ENCODE results near the gene BARD1. TPM values are rescaled to one million over a fixed set of nuclear protein-coding genes. Genes with fewer than 3 reads are reported as not detected.

Gene BARD1
- total RNA-seq, 1 donor from 2014 or later, result 13.7 TPM

DNA sequence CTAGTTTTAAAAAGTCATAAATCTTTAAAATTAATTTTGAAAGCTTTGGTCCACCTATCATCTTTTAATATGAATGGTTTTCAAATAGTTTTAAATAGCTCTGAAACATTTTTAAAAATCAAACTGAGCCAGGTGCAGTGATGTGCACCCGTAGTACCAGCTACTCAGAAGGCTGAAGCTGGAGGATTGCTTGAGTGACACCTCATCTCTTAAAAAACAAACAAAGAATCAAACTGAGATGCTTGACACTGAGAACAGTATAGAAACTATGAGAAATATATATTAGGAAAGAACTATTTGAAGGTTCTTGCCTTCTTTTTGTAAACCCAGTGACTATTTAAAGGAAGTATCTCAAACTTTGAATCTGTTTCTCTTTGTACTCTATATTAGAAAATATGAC lies 67.4 kb downstream of the BARD1 start:
- Mint-ChIP-seq H3K4me3 (ENCODE audit: unreplicated experiment) (no peak overlapping the region), H3K36me3 (ENCODE audit: low read depth) (peaks cover 8% of the 10 kb centered on the region), H3K4me1 (ENCODE audit: low read depth) (peaks cover 9% of the 10 kb centered on the region), H3K9me3 (ENCODE audit: low read depth) (no peaks in the 10 kb centered on the region), H3K27ac (ENCODE audit: unreplicated experiment) (no peak overlapping the region), H3K27me3 (ENCODE audit: low read depth) (no peaks in the 10 kb centered on the region)
- TF ChIP-seq, protein P1, sequence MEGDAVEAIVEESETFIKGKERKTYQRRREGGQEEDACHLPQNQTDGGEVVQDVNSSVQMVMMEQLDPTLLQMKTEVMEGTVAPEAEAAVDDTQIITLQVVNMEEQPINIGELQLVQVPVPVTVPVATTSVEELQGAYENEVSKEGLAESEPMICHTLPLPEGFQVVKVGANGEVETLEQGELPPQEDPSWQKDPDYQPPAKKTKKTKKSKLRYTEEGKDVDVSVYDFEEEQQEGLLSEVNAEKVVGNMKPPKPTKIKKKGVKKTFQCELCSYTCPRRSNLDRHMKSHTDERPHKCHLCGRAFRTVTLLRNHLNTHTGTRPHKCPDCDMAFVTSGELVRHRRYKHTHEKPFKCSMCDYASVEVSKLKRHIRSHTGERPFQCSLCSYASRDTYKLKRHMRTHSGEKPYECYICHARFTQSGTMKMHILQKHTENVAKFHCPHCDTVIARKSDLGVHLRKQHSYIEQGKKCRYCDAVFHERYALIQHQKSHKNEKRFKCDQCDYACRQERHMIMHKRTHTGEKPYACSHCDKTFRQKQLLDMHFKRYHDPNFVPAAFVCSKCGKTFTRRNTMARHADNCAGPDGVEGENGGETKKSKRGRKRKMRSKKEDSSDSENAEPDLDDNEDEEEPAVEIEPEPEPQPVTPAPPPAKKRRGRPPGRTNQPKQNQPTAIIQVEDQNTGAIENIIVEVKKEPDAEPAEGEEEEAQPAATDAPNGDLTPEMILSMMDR (IDR thresholded peaks at IDR 0.05), result no peak
- DNase-seq (ENCODE audit: low spot score), result no peak

DNA sequence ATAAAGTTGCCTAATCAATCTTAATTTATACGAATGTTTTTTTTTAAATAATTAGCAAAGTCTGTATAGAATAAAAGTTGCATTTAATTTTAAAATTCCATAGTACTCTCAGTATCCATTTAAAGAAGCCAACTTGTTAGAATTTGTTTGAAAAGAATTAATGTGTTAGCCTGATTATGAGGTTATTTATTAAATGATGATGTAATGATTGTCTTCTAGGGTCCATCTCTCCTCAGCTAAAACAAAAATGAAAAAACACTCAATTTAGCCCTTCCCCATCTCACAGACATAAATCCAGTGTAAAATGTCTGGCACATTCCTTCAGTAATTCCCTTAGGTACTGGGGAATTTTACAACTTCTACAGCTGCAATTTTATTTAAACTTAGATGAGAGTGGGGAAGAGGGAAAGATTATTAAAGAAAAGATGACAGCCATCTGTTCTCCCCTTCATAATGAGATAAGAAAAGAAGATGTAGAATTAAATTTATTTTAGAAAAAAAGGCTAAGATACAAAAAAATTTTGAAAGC lies 68.6 kb downstream of the BARD1 start:
- Mint-ChIP-seq H3K4me3 (ENCODE audit: unreplicated experiment) (no peak overlapping the region), H3K4me1 (ENCODE audit: low read depth) (peaks cover 9% of the 10 kb centered on the region), H3K27ac (ENCODE audit: unreplicated experiment) (peak overlapping the region; percentile 10), H3K27me3 (ENCODE audit: low read depth) (no peaks in the 10 kb centered on the region), H3K9me3 (ENCODE audit: low read depth) (no peaks in the 10 kb centered on the region), H3K36me3 (ENCODE audit: low read depth) (peaks cover 7% of the 10 kb centered on the region)
- DNase-seq (ENCODE audit: low spot score), result no peak
- TF ChIP-seq, protein P1 (IDR thresholded peaks at IDR 0.05), result no peak

DNA sequence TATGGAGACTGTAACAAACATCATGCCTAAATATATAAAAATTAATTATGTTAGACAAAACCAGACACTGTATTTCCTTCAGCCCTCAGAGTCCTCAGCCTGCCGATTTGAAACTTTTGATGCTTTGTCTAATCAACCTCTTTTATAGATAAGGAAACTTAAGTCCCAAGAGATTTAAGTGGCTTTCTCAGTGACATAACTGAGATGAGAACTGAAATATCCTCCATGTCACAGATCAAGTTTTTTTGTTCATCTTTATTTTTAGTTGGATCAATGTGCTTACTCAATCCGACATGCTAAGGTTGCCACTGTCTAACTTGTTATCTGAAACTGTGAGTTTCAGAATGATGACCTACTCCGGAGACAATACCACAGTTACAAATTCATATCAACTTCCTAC lies 72.3 kb downstream of the BARD1 start:
- H3K27ac Mint-ChIP-seq (ENCODE audit: unreplicated experiment), result no peak overlapping the region
- no peak for DNase-seq (ENCODE audit: low spot score)
- H3K9me3 Mint-ChIP-seq (ENCODE audit: low read depth), result no peaks in the 10 kb centered on the region
- peaks cover 1% of the 10 kb centered on the region for H3K36me3 Mint-ChIP-seq (ENCODE audit: low read depth)
- TF ChIP-seq, protein P1 (IDR thresholded peaks at IDR 0.05), result no peak
- no peaks in the 10 kb centered on the region for H3K27me3 Mint-ChIP-seq (ENCODE audit: low read depth)
- H3K4me1 Mint-ChIP-seq (ENCODE audit: low read depth), result peaks cover 9% of the 10 kb centered on the region
- H3K4me3 Mint-ChIP-seq (ENCODE audit: unreplicated experiment), result no peak overlapping the region

DNA sequence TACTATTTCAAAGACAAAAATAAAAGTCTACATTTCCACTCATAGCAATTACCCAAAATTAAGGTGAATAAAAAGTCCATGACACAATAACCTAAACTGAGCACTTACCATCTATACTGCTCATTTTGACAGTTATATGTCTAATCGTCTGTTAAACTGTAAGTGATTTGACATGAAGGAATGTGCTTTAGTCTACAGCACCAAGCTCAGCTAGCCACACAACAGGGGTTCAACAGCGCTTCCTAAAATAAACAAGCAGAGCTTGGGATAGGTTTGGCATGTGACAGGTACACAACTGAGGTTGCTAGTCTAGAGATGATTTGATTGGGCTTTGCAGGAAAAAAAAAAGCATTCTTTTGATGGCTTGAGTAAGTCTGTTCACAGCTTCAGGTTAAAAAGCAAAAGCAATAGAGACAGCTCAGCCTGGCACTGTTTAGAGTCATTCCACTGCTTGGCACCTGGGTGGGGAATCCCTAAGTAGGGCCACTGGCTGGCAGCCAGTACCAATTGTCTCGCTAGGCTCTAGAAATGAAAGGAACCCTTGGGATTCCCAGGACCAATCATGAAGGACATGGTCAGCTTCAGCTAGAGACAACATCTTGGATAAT lies 78.6 kb downstream of the BARD1 start:
- H3K4me3 Mint-ChIP-seq (ENCODE audit: unreplicated experiment), result no peak overlapping the region
- no peaks in the 10 kb centered on the region for H3K27me3 Mint-ChIP-seq (ENCODE audit: low read depth)
- H3K4me1 Mint-ChIP-seq (ENCODE audit: low read depth), result peaks cover 13% of the 10 kb centered on the region
- H3K36me3 Mint-ChIP-seq (ENCODE audit: low read depth), result peaks cover 9% of the 10 kb centered on the region
- peak overlapping the region; percentile 63 for H3K27ac Mint-ChIP-seq (ENCODE audit: unreplicated experiment)
- no peaks in the 10 kb centered on the region for H3K9me3 Mint-ChIP-seq (ENCODE audit: low read depth)
- TF ChIP-seq, protein P1 (IDR thresholded peaks at IDR 0.05), result no peak
- no peak for DNase-seq (ENCODE audit: low spot score)

DNA sequence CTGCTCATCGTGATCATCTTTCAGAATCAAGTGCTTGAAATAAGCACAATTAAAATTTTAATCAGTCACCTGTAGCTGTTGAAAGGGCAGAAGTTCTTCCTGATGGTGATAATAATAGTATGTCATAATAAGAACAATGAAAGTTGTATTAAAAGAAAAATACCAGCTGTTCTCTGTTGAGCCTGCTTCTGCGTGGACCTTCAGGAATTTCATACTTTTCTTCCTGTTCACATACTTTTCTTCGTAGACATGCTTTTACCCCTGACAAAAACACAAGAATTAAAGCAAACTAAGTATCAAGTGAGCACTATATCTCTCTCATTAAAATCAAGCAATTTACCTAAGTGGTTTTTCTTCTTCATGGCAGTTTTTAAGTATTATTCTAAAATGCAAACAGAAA lies 79.2 kb downstream of the BARD1 start:
- TF ChIP-seq, protein P1 (IDR thresholded peaks at IDR 0.05), result no peak
- Mint-ChIP-seq H3K9me3 (ENCODE audit: low read depth) (no peaks in the 10 kb centered on the region), H3K27me3 (ENCODE audit: low read depth) (no peaks in the 10 kb centered on the region), H3K36me3 (ENCODE audit: low read depth) (peaks cover 9% of the 10 kb centered on the region), H3K4me3 (ENCODE audit: unreplicated experiment) (peak overlapping the region; percentile 25), H3K4me1 (ENCODE audit: low read depth) (peaks cover 13% of the 10 kb centered on the region), H3K27ac (ENCODE audit: unreplicated experiment) (peak overlapping the region; percentile 63)
- DNase-seq (ENCODE audit: low spot score), result no peak

All from chondrocyte (in vitro differentiated cells).